GM08714 (cell line): ENCODE results near the gene TCF7L2.

Source experiments
- H3K4me3 ChIP-seq: fragments of 200-500 bp; sonication (Bioruptor generic); 2 replicates; pipeline ENCODE4 v1.5.1; 2014; ENCODE audit warnings: mild to moderate bottlenecking, low read length, inconsistent platforms
- ZNF274 ChIP-seq: IDR thresholded peaks from 2 replicates; pipeline ENCODE4 v1.6.1; 2012; ENCODE audit warnings: mild to moderate bottlenecking, low read depth, low read length

Gene TCF7L2

GRCh38 chr10:113022265-113022664 is 72.2 kb downstream of the TCF7L2 start:
- TF ChIP-seq ZNF274: no peak
- no peak overlapping the region for H3K4me3 ChIP-seq

GRCh38 chr10:113023017-113023416 is 73.0 kb downstream of the TCF7L2 start:
- no peak overlapping the region for H3K4me3 ChIP-seq
- TF ChIP-seq ZNF274: no peak

DNA sequence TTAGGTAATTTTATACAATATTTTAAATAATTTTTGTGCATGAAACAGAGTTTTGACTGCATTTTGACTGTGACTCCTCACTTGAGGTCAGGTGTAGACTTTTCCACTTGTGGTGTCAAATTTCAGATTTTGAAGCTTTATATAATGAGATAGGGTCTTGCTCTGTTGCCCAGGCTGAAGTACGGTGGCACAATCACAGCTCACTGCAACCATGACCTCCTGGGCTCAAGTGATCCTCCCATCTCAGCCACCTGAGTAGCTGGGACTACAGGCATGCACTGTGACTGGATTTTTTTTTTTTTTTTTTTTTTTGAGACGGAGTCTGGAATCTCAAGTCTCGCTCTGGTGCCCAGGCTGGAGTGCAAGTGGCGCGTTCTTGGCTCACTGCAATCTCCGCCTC is 74.9 kb downstream of the TCF7L2 start:
- no peak for TF ChIP-seq ZNF274

GRCh38 chr10:113025487-113025886 is 75.4 kb downstream of the TCF7L2 start:
- H3K4me3 ChIP-seq: no peak overlapping the region
- no peak for TF ChIP-seq ZNF274

More for the DNA sequence above, 74.9 kb downstream of the TCF7L2 start:
- no peak overlapping the region for H3K4me3 ChIP-seq

- H3K4me3 ChIP-seq: no peak overlapping the region
- no peak for TF ChIP-seq ZNF274
Observed at GRCh38 chr10:113026679-113027078, 76.6 kb downstream of the TCF7L2 start.

DNA sequence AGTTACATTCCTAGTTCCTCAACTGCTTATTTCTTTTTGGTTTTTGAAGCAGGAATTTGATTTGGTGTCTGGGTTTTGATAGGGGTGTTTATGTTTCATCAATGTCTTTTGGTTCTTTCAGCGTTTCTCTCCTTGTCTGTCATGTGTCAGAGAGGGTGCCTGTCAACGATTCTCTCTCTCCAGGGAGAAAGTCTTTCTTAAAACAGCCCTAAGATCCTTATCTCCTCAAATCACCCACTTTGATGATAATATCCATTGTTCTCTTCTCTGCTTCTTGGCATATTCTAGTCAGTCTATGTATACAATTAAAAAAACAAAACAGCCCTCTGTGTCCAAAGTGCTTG is 77.2 kb downstream of the TCF7L2 start:
- no peak overlapping the region for H3K4me3 ChIP-seq

GRCh38 chr10:113027574-113028455 is 77.8 kb downstream of the TCF7L2 start:
- TF ChIP-seq ZNF274: no peak
- H3K4me3 ChIP-seq: no peak overlapping the region

More for the DNA sequence above, 77.2 kb downstream of the TCF7L2 start:
- no peak for TF ChIP-seq ZNF274

GRCh38 chr10:113028456-113029440 is 78.7 kb downstream of the TCF7L2 start:
- TF ChIP-seq ZNF274: no peak
- no peak overlapping the region for H3K4me3 ChIP-seq

- no peak overlapping the region for H3K4me3 ChIP-seq
- TF ChIP-seq ZNF274: no peak
Observed at GRCh38 chr10:113030453-113030852, 80.4 kb downstream of the TCF7L2 start.

DNA sequence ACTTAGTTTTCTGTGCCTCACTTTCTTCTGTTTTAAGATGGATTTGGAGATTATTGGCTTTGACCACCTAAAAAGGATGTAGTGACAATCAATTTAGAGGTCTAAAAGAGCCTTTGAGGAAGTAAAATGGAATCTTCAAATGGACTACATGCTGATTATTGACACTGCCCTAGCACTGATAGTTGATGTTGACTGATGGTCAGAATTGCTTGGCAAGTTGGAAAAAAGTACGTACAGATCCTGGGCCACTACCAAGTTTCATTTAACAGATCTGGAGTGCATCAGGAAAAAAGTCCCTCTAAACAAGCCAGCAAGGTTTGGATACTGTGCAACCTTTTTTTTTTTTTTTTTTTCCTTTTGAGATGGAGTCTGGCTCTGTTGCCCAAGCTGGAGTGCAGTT is 81.1 kb downstream of the TCF7L2 start:
- H3K4me3 ChIP-seq: no peak overlapping the region
- no peak for TF ChIP-seq ZNF274

DNA sequence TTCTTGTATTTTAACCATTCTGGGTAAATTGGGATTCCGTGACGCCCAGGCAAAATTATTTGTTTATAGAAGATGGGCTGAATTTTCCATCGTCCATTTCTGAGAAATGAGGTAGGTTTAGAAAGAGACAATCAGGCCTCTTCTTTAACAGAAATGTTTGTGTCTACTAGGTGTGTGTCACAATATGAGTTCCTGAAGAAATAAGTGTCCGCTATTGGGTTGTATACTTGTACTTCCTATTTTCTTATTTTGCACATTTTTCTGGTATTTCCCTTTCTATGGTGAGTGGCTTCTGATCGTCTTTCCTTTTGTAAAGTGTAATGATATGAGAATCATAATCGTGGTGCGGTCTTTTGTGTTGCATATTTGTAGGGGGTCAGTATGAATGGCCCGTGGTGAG is 83.9 kb downstream of the TCF7L2 start:
- H3K4me3 ChIP-seq: no peak overlapping the region
- TF ChIP-seq ZNF274: no peak

DNA sequence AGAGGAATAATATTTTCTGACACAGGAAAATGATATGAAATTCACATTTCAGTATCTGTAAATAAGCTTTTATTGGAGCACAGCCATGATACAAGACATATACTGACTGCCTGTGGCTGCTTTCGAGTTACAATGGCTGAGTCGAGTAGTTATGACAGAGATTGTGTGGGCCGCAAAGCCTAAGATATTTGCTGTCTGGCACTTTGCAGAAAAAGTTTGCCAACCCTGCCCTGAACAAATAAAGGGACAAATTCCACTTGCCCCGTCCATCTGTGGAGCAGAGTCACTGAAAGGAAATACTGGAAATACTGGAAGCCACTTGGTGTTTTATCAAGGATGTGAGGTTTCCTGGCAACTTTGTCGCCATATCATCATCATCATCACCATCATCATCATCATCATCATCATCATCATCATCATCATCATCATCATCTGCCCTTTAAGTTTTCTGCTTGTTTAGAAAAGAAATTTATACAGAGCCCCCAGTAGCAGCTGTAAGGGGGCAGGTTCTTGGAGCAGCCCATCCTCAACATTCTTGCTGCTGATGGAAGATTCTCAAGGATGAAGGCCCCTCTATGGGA is 85.8 kb downstream of the TCF7L2 start:
- no peak for TF ChIP-seq ZNF274

DNA sequence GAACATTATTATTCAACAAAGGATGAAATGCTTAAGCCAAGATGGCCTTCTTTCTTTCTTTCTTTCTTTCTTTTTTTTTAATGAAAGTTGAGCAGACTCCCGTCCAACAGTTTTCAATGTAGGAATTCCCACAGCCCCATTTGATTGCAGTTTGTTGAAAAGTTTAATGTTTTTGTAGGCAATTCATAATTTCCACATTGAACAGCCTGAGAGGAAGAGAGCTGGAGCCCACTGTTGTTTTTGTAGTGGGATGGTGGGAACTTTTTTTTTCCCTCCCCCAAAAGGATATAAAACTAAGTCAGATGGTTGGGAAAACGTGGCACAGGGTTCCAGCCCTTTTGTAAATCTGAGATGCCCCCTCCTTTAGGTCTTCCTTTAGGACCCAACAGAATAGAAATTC is 86.6 kb downstream of the TCF7L2 start:
- TF ChIP-seq ZNF274: no peak
- H3K4me3 ChIP-seq: no peak overlapping the region

More for the DNA sequence above, 85.8 kb downstream of the TCF7L2 start:
- H3K4me3 ChIP-seq: no peak overlapping the region

DNA sequence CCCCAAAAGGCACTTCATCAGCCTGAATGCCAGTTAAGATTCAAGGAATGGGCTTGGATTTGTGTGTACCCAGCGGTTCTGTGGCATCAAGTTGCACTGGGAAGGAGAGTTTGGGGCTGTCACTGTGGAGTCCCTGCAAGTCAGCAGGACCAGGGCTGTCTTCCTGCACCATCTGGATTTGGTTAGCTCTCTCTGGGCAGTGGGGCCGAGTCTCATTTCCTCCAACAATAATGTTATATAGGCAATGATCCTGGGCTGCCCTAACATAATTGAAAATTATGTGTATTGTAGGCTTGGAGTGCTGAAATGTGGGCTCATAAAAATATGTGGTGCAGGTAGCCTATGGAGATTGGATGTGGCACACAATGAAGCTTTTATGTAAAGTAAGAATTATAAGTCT is 87.2 kb downstream of the TCF7L2 start:
- no peak for TF ChIP-seq ZNF274
- H3K4me3 ChIP-seq: no peak overlapping the region
